ENCODE data around the gene SEMA5A. TPM values are rescaled to one million over a fixed set of nuclear protein-coding genes. Genes with fewer than 3 reads are reported as not detected.

Gene SEMA5A
- total RNA-seq, 1 donor, result 42.3 TPM

DNA sequence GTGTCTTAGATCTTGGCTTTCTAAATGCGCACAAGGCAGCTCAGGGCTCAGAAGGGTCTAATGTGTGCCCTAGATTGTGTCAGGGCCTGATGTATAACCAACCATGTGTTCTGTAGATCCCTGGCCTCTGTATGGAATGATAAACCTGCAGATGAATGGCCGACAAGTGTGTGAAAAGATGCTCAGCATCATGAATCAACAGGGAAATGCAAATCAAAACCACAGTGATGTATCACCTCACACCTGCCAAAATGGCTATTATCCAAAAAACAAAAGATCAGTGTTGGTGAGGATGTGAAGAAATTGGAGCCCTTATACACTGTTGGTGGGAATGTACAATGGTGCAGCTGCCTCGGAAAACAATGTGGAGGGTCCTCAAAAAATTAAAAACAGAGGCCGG lies 489.8 kb downstream of the SEMA5A start:
- Histone ChIP-seq H4K20me1 (ENCODE audit: insufficient read depth, low read length) (no peaks in the 10 kb centered on the region), H3K4me1 (ENCODE audit: insufficient read depth, low read length) (peaks cover 44% of the 10 kb centered on the region), H3K9me3 (ENCODE audit: low read depth, low read length) (no peaks in the 10 kb centered on the region), H3K79me2 (ENCODE audit: insufficient read depth, low read length) (no peaks in the 10 kb centered on the region), H3K36me3 (ENCODE audit: insufficient read depth, low read length) (no peaks in the 10 kb centered on the region), H3K27me3 (ENCODE audit: insufficient read depth, low read length) (no peaks in the 10 kb centered on the region), H3K27ac (ENCODE audit: low read depth, low read length) (peak overlapping the region; percentile 76), H2AFZ (ENCODE audit: low read length) (no peak overlapping the region), H3K4me2 (ENCODE audit: insufficient read depth, low read length) (no peak overlapping the region), H3K4me3 (ENCODE audit: insufficient read depth, low read length) (no peak overlapping the region)
- TF ChIP-seq, protein P1, sequence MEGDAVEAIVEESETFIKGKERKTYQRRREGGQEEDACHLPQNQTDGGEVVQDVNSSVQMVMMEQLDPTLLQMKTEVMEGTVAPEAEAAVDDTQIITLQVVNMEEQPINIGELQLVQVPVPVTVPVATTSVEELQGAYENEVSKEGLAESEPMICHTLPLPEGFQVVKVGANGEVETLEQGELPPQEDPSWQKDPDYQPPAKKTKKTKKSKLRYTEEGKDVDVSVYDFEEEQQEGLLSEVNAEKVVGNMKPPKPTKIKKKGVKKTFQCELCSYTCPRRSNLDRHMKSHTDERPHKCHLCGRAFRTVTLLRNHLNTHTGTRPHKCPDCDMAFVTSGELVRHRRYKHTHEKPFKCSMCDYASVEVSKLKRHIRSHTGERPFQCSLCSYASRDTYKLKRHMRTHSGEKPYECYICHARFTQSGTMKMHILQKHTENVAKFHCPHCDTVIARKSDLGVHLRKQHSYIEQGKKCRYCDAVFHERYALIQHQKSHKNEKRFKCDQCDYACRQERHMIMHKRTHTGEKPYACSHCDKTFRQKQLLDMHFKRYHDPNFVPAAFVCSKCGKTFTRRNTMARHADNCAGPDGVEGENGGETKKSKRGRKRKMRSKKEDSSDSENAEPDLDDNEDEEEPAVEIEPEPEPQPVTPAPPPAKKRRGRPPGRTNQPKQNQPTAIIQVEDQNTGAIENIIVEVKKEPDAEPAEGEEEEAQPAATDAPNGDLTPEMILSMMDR (IDR thresholded peaks at IDR 0.05; ENCODE audit: extremely low read depth, low read depth, low read length), result no peak
- DNase-seq (ENCODE audit: insufficient read length, low spot score, missing footprints), result no peak

DNA sequence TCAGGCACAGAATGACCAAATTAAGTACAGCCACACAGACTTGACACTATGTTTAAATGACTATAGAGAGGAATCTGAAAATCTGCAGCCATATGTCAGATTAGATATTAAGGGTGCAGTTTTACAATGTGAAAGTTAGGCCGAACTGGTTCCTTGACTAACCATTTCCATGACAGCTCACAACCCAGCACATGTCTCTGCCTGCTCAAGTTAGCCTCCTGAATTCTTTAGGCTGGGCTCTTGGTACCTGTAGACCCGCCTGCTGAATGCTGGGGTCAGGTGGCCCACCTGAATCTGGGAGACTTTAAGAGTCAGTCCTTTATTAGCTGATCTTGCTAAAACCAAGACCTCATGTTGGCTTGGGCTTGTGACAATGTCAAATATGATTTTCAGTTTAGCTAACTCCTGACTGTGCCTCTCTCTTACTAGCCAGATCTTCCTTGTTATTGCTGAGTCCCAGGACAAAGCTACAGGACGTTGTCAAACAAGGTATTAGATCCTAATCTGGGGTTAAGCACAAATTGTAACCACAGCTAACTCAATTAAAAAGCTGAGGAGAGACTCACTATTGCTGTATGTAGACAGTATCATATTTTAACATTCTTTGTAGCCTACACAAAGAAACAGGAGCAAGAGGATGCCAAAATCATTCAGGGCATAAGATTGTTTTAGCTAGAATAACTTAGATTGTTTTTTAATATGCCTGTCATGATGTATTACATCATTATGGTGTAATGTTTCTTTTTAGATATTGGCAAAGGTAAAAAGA lies 490.9 kb downstream of the SEMA5A start:
- Histone ChIP-seq H3K4me3 (ENCODE audit: insufficient read depth, low read length) (no peak overlapping the region), H3K27me3 (ENCODE audit: insufficient read depth, low read length) (no peaks in the 10 kb centered on the region), H3K9me3 (ENCODE audit: low read depth, low read length) (no peaks in the 10 kb centered on the region), H3K4me2 (ENCODE audit: insufficient read depth, low read length) (peak overlapping the region; percentile 5), H3K4me1 (ENCODE audit: insufficient read depth, low read length) (peaks cover 36% of the 10 kb centered on the region), H4K20me1 (ENCODE audit: insufficient read depth, low read length) (no peaks in the 10 kb centered on the region), H3K27ac (ENCODE audit: low read depth, low read length) (peak overlapping the region; percentile 76), H3K79me2 (ENCODE audit: insufficient read depth, low read length) (no peaks in the 10 kb centered on the region), H2AFZ (ENCODE audit: low read length) (peak overlapping the region; percentile 16), H3K36me3 (ENCODE audit: insufficient read depth, low read length) (no peaks in the 10 kb centered on the region)
- TF ChIP-seq, protein P1 (IDR thresholded peaks at IDR 0.05; ENCODE audit: extremely low read depth, low read depth, low read length), result no peak
- DNase-seq (ENCODE audit: insufficient read length, low spot score, missing footprints), result peak; percentile 49

DNA sequence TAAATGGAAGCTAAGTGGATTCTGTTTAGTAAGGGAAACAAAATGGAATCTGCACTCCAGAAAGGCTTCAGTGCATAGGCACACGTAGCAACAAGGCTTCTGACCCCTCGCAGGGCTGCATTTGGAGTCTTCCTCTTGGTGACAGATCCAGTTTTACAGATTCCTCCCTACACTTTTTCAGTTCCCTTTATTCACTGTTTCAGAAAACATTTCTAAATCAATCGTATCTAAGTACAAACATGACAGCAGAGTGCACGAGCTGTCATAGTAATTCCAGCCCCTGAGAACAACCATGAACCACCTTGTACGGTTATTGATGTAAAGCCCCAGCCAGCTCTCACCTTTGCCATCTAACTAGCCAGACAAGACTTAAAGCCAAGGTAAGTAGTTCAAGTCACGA lies 491.6 kb downstream of the SEMA5A start:
- Histone ChIP-seq H4K20me1 (ENCODE audit: insufficient read depth, low read length) (no peaks in the 10 kb centered on the region), H3K36me3 (ENCODE audit: insufficient read depth, low read length) (no peaks in the 10 kb centered on the region), H3K4me1 (ENCODE audit: insufficient read depth, low read length) (peaks cover 30% of the 10 kb centered on the region), H3K9me3 (ENCODE audit: low read depth, low read length) (no peaks in the 10 kb centered on the region), H3K27ac (ENCODE audit: low read depth, low read length) (peak overlapping the region; percentile 76), H2AFZ (ENCODE audit: low read length) (no peak overlapping the region), H3K79me2 (ENCODE audit: insufficient read depth, low read length) (no peaks in the 10 kb centered on the region), H3K4me2 (ENCODE audit: insufficient read depth, low read length) (no peak overlapping the region), H3K4me3 (ENCODE audit: insufficient read depth, low read length) (no peak overlapping the region), H3K27me3 (ENCODE audit: insufficient read depth, low read length) (no peaks in the 10 kb centered on the region)
- DNase-seq (ENCODE audit: insufficient read length, low spot score, missing footprints), result no peak
- TF ChIP-seq, protein P1 (IDR thresholded peaks at IDR 0.05; ENCODE audit: extremely low read depth, low read depth, low read length), result no peak

DNA sequence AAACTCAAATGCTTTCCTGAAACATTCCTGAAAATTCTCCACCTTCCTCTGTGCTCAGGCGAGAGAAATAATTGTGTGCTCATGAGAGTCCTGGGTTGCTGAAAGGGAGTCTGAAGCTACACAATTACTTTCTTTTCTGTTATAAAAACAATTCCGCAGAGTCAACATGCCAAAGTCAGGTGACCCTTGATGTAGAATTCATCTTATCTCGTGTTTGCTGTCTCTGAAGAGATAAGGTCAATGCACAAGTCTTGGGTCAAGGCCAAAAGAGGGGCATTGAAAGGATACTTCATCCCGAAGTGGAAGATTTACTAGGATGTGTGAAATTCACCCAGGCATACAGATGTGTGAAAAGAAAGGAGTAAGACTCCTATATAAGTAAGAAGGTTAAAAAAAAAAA lies 493.5 kb downstream of the SEMA5A start:
- no peak for DNase-seq (ENCODE audit: insufficient read length, low spot score, missing footprints)
- no peaks in the 10 kb centered on the region for H3K27me3 ChIP-seq (ENCODE audit: insufficient read depth, low read length)
- TF ChIP-seq, protein P1 (IDR thresholded peaks at IDR 0.05; ENCODE audit: extremely low read depth, low read depth, low read length), result no peak
- H3K4me3 ChIP-seq (ENCODE audit: insufficient read depth, low read length), result no peak overlapping the region
- H3K27ac ChIP-seq (ENCODE audit: low read depth, low read length), result no peak overlapping the region
- H4K20me1 ChIP-seq (ENCODE audit: insufficient read depth, low read length), result no peaks in the 10 kb centered on the region
- H2AFZ ChIP-seq (ENCODE audit: low read length), result no peak overlapping the region
- no peak overlapping the region for H3K4me2 ChIP-seq (ENCODE audit: insufficient read depth, low read length)
- no peaks in the 10 kb centered on the region for H3K9me3 ChIP-seq (ENCODE audit: low read depth, low read length)
- no peaks in the 10 kb centered on the region for H3K79me2 ChIP-seq (ENCODE audit: insufficient read depth, low read length)
- H3K36me3 ChIP-seq (ENCODE audit: insufficient read depth, low read length), result no peaks in the 10 kb centered on the region
- peaks cover 21% of the 10 kb centered on the region for H3K4me1 ChIP-seq (ENCODE audit: insufficient read depth, low read length)

Measured in osteoblast (primary cell).